M059J (cell line): ENCODE data around the gene IL21. TPM values are rescaled to one million over a fixed set of nuclear protein-coding genes. Genes with fewer than 3 reads are reported as not detected.
A peak's percentile ranks its signal among the peaks of the same experiment; 100 is the strongest.

ENCODE experiments used
- DNase-seq: peaks from one replicate; pipeline ENCODE4 v3.0.0-alpha.2; 2012; ENCODE audit warnings: low read depth
- total RNA-seq: library from RNA; depleted of rRNA; stranded (reverse); fragments of >200 nt; shearing (Covaris generic); gene quantifications from 2 replicates; pipeline ENCODE4 v1.2.3, GENCODE V29; 2014

Gene IL21
- total RNA-seq, 1 experiment from 2014 or later = not detected

DNA sequence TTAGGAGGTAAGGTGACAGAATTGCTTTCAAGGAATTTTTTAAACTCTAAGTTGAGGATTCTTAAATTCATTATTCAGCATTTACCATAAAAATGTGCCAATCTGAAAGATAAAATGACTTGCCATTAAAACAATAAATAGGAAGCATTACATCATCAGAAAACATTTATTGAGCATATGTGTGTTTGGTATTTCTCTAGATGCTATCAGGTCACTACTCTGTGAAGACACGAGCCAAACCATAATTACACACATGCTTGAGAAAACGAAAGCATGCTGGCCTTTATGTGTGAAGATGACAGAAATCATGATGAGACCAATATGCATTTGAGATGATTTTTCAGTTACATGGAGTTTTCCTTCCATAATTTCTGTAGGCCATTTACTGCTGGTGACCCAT is 12.3 kb upstream of the IL21 start:
- DNase-seq = no peak

DNA sequence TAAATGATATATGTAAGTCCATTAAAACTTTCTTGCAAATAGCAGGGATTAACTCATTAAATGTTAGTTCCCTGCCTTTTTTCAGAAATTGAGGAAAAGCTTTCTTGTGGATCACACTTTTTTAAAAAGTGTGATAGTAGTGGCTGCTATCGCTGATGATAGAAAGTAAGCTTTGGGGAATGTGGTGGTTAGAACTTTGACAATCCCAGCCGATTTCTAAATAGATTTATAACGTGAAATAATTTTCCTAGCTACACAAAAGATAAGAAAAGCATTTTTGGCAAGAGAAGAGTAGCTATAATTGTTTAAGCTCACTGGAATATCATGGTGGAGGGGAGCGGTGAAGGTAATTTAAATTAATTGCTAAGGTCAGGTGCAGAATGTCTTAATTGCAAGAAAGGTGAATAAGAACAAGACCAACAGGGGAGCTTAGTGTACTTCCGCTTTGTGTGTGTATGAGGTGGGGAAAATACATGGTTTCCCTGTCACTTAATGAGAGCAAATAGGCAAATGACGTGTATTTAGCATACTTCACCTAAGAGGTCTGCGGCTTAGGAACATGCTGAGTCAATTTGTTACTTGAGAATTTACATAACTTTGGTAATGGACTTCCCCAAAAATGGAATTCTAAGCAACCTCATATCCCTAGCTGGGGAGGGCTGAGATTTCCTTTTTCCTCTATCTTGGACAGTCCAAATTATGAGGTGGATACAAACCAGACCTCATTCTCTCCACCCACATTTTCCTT is 11.7 kb upstream of the IL21 start:
- DNase-seq = no peak

- DNase-seq = no peak
Measured at GRCh38 chr4:122625156-122625555, 4.3 kb upstream of the IL21 start.

DNA sequence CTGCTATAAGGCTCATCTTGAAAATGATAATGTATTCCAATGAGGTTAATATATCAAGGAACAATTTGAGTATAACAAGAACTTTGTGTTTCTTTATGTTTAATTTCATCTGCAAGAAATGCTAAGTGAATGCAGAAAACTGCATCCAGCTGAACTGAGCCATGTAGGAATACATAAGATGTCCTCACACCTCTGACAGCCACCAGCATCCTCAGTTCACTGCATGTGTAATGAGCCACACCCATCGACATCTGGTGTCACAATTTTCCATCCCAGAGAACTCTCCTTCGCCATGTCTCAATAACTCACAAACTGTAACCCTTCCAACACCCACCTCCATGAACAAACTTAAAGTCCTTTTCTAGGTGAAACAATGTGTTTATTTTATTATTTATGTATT is 3.3 kb upstream of the IL21 start:
- no peak for DNase-seq

- DNase-seq = no peak
Measured at GRCh38 chr4:122623637-122624166, 2.8 kb upstream of the IL21 start.

DNA sequence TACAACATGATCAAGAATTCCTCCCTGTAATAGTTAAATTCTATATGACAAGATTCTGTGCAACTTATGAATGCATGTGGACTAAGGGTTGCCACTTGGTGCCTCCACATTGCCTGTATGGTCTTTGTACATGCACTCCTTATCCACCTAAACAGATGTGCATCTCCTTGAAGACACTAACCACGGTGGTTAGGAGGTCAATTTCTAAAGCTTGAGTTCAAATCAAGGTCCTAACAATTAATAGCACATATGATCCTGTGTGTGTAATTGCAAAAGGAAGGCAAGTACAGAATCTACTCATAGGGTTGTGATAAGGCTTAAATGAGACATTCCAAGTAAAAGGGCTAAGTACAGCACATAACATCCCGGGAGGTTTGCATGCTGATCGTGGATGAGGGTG is 1.5 kb upstream of the IL21 start:
- DNase-seq = no peak

DNA sequence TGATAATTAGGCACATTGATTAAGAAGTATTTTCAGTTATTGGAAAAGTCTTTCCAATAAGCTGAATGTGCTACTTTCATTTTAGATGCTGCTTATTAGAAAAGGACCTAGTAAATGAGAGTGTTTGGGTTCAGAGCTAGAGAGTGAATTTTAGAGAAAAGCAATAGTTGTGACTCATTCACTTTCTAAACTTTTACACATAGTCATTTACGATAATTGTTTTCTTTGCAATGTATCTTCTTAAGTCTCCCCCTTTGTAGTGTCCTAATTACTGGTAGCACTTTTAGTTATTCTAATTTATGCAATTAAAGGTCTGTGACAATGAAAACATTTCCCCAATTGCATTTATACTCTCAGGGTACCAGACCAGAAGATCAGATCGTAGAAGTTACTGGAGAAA is 1.3 kb downstream of the IL21 start:
- no peak for DNase-seq

- DNase-seq = no peak
Measured at GRCh38 chr4:122617597-122618593, 3.0 kb downstream of the IL21 start.

DNA sequence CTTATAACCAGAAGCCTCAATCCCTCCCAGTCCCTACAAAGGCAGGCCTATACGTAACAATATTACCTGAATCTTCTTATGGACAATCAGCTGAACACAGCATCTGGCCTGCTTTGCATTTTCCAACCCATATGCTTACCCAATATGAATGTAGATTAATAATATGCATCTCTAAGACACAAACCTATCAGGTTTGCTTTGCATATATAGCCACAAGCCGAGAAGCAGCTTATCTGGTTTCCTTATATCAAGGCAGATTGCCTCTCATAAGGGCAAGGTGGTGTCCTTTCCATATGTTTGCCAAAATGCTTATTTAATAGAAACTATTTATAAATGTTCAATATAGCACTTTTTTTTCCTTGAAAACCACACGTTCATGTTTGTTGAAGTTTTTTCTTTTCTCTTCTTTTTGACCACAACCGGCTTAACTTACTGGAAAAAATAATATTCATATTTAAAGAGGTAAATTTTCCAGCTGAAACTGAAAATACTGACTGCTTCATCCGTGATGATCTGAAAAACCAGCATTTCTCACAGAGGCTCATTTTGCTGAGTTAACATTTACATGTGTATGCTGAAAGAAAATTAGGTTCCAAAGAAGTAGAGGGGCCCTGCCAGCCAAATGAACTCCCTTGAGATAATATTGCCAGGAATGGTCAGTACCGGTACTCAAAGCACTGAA is 3.8 kb downstream of the IL21 start:
- DNase-seq = no peak

- no peak for DNase-seq
Measured at GRCh38 chr4:122614621-122615020, 6.2 kb downstream of the IL21 start.

DNA sequence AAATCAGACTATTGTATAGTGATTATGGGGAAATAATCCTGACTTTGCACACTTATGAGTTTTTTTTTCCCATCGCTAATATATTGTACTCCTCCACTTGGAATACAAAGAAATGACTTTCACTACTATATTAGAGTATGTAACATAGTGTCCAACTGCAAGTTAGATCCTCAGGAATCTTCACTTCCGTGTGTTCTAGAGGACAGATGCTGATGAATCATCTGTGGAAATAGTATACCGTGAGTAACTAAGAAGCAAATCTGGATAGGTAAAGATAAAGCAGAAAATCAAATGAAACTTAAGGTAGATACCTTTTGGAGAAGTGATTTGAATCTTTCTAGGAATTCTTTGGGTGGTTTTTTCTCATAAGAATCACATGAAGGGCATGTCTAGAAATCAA is 8.3 kb downstream of the IL21 start:
- DNase-seq = no peak

DNA sequence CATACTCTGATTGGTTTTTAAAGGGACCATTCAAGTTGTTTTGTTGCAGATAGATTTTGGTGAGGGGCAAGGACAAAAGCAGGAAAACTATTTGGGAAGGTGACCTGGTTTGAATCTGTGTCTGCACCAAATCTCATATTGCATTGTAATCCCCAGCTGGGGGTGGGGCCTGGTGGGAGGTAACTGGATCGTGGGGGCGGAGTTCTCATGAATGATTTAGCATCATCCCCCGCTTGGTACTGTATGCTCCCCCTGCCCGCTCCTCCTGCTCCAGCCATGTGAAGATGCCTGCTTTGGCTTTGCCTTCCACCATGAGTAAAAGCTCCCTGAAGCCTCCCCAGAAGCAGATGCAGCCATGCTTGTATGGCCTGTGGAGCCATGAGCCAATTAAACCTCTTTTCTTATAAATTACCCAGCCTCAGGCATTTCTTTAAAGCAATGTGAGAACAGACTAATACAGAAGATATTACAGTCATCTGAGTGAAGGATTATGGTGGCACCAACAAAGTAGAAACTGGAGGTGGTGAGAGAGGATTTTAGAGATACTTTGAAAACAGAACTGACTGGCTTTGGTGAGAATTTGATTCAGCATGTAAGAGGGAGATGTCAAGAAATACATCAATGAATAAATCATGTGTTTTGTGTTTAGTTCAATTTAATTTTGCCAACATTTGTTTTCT is 14.4 kb downstream of the IL21 start:
- DNase-seq = no peak

DNA sequence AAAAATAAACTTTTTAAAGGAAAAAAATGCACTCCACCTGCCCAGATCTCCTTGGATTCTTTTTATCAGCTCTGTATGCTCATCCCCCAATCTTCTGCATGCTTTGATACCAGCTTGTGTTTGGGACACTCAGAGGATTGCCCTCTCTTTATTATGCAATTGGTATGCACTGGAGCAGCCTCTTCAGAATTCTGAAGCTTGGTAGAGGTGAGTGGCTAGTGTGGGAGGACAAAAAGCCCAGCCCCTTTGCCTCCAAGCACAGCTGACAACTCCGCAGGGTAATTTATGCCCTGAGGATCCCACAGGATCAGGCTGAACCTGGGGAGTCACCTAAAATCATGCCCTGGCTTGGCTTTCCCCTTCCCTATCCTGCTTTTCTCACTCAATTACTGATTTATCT is 16.7 kb downstream of the IL21 start:
- DNase-seq = no peak

DNA sequence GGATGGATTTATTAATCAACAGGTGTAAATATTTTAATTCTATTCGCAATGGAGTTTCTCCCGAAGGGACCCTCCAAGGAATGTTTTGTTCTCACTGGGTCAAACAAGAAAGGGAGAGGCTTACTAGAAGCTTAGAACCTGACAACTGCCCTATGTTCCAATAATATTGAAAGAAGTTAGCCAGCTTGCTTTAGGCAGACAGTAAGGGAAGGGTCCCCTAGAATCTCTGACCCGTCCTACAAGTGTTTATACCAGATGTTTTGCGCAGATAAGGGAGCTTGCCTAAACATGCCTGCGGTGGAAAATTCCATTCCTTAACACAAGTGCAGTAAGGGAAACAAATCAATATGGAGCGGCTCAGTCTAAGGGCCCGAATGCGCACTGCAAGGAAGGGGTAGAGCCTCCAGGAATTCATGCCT is 17.7 kb downstream of the IL21 start:
- no peak for DNase-seq

DNA sequence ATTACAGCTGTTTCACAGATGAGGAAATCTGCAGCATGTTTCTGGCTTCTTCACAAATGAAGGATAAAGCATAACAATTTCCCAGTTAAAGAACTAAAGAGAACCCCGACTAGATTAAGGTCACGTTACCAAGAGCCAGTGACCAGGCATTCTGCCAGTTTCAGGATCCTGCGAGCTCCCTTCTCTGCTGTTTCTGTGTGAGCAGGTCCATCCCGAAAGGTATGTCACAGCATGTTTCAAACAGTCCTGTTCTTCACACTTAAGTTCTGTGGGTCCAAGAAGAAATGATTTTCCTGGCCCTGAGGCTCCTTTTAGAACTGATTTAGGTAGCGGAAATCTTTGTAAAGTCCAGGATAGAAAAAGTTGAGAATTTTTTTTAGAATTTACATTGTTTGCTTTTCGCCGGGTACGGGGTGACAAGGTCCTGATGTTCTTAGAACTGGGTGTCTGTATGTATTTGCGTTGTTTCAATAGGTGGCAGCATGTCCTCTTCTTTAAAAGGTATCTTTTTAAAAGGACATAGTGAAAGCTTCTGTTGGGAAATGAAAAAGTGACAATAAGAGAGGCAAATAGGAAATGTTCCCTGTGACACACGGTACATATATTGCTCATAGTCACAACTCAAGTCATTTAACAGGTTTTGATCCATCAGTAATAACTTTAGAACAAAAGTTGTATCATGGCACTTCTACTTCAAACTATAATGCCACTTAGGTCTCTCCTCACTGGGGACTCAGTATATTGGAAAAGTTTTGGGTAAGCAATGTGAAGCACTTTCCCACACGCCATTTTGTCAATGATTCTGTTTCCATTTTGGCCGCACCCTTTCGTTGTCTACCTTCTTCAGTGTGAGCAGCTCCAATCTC is 18.4 kb downstream of the IL21 start:
- peak; percentile 56 for DNase-seq

DNA sequence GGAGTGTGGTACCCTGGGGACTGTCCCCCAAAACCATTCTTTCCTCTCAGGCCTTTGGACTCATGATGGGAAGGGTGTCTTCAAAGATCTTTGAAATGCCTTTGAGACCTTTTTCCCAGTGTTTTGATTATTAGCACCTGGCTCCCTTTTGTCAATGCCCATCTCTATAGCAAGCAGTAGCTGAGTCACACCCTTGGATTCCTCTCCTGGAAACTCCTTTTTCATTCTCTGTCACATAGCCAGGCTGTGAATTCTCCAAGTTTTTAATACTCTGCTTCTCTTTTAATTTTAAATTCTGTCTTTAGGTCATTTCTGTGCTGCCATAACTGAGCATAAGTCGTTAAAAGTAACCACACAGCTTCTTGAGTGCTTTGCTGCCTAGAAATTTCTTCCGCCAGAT is 29.7 kb downstream of the IL21 start:
- no peak for DNase-seq

- peak; percentile 27 for DNase-seq
Measured at GRCh38 chr4:122588453-122589238, 32.2 kb downstream of the IL21 start.

DNA sequence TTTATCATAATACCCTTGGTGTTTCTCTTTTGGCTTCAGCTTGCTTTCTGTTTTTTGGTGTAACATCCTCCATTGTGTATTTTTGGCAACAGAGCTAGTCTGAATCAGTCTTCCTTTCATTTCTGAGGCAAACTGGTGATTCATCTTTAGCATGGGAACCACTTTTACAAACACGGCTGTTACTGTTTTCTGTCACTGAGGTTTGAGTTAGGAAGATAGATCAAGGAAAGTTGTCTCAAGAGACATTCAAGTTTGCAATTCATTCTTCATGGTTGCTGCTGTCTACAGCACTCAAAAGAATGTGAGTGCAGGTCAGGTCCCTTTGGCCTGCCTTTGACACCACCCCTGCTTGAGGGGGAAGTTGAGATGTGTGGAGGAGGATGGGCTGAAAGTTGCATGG is 36.3 kb downstream of the IL21 start:
- peak; percentile 78 for DNase-seq

DNA sequence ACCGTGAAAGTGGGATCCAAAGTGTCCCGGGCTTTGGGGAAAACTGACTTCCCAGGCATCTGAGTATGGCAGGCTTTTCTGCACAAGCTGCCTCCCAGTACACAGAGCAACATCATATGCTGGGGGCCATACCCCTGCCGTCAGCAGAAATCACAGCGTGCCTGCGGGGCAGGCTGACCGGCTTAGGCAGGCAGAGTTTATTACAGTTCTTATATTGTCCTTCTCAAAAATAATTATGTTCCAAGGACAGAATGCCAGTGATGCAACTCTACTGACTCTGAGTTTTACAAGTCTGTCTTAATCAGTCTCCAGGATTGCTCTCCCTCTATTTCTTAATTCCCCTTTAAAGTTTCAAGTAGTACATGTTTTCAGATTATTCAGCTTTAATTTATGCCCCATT is 37.0 kb downstream of the IL21 start:
- peak; percentile 9 for DNase-seq
